NB4 (cell line): ENCODE data around the gene GMDS.

Experiments used
- CTCF ChIP-seq: IDR thresholded peaks from one replicate; pipeline ENCODE4 v1.5.1; 2012; ENCODE audit warnings: low read depth, low read length
- POLR2A ChIP-seq: IDR thresholded peaks from 2 replicates; pipeline ENCODE4 v1.6.1; 2011; ENCODE audit warnings: mild to moderate bottlenecking; ENCODE audit not compliant: insufficient read length; ENCODE audit errors: extremely low read depth

- TF ChIP-seq CTCF = no peak
- TF ChIP-seq POLR2A = no peak
Observed at GRCh38 chr6:2054516-2055067, 190.8 kb downstream of the GMDS start.
